SU-DHL-6 (cell line): ENCODE results near the gene B3GNT9.
A peak's percentile ranks its signal among the peaks of the same experiment; 100 is the strongest.

Source experiments
- H2AFZ ChIP-seq: fragments of 200-600 bp; sonication (generic); 2 replicates; pipeline ENCODE4 v1.6.1; 2014; ENCODE audit warnings: low read depth, mild to moderate bottlenecking, moderate library complexity, mixed read lengths, antibody characterized with exemption, low read length; ENCODE audit not compliant: severe bottlenecking
- H3F3A ChIP-seq: fragments of 200-600 bp; shearing (Covaris generic); 2 replicates; pipeline ENCODE4 v1.6.0; 2016; ENCODE audit warnings: antibody characterized with exemption, mild to moderate bottlenecking; ENCODE audit not compliant: insufficient read depth
- H3K27ac ChIP-seq: fragments of 200-600 bp; sonication (generic); 2 replicates; pipeline ENCODE4 v1.5.1; 2016; ENCODE audit warnings: low read depth, mild to moderate bottlenecking, low read length, moderate library complexity, mixed read lengths
- H3K27me3 ChIP-seq: fragments of 200-600 bp; sonication (generic), shearing (Covaris generic); 2 replicates; pipeline ENCODE4 v1.6.0; 2014; ENCODE audit warnings: mild to moderate bottlenecking, low read length
- H3K36me3 ChIP-seq: fragments of 200-600 bp; sonication (generic); 2 replicates; pipeline ENCODE4 v1.6.1; 2014; ENCODE audit warnings: mild to moderate bottlenecking, low read length, mixed read lengths
- H3K4me2 ChIP-seq: fragments of 300-600, 200-600 bp; shearing (Covaris generic), sonication (generic); 2 replicates; pipeline ENCODE4 v1.6.0; 2014; ENCODE audit warnings: low read length, low read depth, mild to moderate bottlenecking; ENCODE audit not compliant: poor library complexity, severe bottlenecking
- H3K4me3 ChIP-seq: fragments of 200-600 bp; sonication (generic); 2 replicates; pipeline ENCODE4 v1.5.1; 2014; ENCODE audit warnings: antibody characterized with exemption, low read length, mild to moderate bottlenecking, mixed read lengths; ENCODE audit not compliant: insufficient read depth, poor library complexity, severe bottlenecking
- H3K79me2 ChIP-seq: fragments of 200-600 bp; sonication (generic); 2 replicates; pipeline ENCODE4 v1.6.1; 2014; ENCODE audit warnings: mild to moderate bottlenecking, low read length, moderate library complexity; ENCODE audit not compliant: insufficient read depth
- H3K9ac ChIP-seq: fragments of 200-600 bp; sonication (generic); 2 replicates; pipeline ENCODE4 v1.7.0; 2014; ENCODE audit warnings: mild to moderate bottlenecking, low read length
- H3K9me2 ChIP-seq: fragments of 200-600 bp; sonication (generic); replicated peaks from 2 replicates; pipeline ENCODE4 v1.6.1; 2014; ENCODE audit warnings: low read length; ENCODE audit not compliant: insufficient read depth
- H3K9me3 ChIP-seq: fragments of 200-600 bp; sonication (generic); 2 replicates; pipeline ENCODE4 v1.6.1; 2014; ENCODE audit warnings: low read length, mixed read lengths; ENCODE audit not compliant: insufficient read depth
- H4K20me1 ChIP-seq: fragments of 200-600 bp; sonication (generic); 2 replicates; pipeline ENCODE4 v1.6.1; 2014; ENCODE audit warnings: low read depth, mild to moderate bottlenecking, antibody characterized with exemption, low read length, moderate library complexity, mixed read lengths
- EZH2phosphoT487 ChIP-seq: fragments of 200-600 bp; sonication (generic), shearing (Covaris generic); conservative IDR thresholded peaks from 2 replicates; pipeline ENCODE4 v1.6.1; 2018; ENCODE audit warnings: mild to moderate bottlenecking, antibody characterized with exemption, low read length, moderate library complexity, mixed read lengths
- TF ChIP-seq, protein P1 (sequence below): fragments of 200-600 bp; sonication (generic); IDR thresholded peaks from one replicate; pipeline ENCODE4 v1.5.1; 2017; ENCODE audit warnings: antibody characterized with exemption, mild to moderate bottlenecking, low read length, moderate library complexity; ENCODE audit not compliant: insufficient read depth, poor library complexity, severe bottlenecking

The B3GNT9 gene

DNA sequence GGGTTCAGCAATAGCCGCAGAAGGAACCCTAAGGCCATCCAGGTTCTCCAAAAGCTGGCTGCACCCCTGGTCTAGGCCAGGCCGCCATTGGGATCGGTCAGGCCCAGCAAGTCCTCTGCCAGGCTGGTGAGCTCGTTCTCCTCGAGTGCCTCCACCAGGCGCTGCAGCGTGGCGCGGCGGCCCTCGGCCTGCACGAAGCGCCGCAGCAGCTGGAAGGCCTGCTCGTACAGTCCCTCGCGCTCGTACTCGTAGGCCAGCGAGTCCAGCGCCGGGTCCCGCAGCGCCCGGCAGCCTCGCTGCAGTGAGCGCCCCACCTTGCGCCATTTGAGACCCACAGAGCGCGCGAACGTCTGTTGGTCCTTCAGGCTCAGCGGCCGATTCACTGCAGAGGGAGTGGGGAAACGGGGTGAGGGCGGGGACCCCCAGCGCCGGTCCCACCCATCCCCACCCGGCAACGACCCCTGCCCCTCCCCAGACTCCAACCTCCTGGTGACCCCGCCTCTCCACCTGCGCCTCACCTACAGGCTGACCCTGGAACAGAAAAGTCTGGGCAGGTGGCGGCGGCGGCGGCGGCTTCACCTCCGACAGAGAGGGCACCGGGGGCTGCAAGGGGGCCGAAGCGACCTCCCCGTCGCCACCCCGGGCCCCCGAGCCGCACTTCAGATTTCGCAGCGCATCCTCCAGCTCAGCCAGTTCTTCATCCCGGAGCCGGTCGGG lies 3.9 kb upstream of the B3GNT9 start:
- Histone ChIP-seq H3K9me3 (no peaks in the 10 kb centered on the region), H3K36me3 (no peaks in the 10 kb centered on the region), H3K4me2 (peak overlapping the region; percentile 39), H3K27me3 (no peaks in the 10 kb centered on the region), H3K9ac (no peak overlapping the region), H2AFZ (no peak overlapping the region), H3K79me2 (no peaks in the 10 kb centered on the region), H3K9me2 (no peaks in the 10 kb centered on the region), H3F3A (peaks cover 16% of the 10 kb centered on the region), H4K20me1 (no peaks in the 10 kb centered on the region), H3K4me3 (no peak overlapping the region), H3K27ac (no peak overlapping the region)
- TF ChIP-seq, protein P1, sequence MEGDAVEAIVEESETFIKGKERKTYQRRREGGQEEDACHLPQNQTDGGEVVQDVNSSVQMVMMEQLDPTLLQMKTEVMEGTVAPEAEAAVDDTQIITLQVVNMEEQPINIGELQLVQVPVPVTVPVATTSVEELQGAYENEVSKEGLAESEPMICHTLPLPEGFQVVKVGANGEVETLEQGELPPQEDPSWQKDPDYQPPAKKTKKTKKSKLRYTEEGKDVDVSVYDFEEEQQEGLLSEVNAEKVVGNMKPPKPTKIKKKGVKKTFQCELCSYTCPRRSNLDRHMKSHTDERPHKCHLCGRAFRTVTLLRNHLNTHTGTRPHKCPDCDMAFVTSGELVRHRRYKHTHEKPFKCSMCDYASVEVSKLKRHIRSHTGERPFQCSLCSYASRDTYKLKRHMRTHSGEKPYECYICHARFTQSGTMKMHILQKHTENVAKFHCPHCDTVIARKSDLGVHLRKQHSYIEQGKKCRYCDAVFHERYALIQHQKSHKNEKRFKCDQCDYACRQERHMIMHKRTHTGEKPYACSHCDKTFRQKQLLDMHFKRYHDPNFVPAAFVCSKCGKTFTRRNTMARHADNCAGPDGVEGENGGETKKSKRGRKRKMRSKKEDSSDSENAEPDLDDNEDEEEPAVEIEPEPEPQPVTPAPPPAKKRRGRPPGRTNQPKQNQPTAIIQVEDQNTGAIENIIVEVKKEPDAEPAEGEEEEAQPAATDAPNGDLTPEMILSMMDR = no peak
- no peak for TF ChIP-seq EZH2phosphoT487

GRCh38 chr16:67151431-67152097 lies 766 bp upstream of the B3GNT9 start:
- Histone ChIP-seq H3K27me3 (no peaks in the 10 kb centered on the region), H3K27ac (no peak overlapping the region)

DNA sequence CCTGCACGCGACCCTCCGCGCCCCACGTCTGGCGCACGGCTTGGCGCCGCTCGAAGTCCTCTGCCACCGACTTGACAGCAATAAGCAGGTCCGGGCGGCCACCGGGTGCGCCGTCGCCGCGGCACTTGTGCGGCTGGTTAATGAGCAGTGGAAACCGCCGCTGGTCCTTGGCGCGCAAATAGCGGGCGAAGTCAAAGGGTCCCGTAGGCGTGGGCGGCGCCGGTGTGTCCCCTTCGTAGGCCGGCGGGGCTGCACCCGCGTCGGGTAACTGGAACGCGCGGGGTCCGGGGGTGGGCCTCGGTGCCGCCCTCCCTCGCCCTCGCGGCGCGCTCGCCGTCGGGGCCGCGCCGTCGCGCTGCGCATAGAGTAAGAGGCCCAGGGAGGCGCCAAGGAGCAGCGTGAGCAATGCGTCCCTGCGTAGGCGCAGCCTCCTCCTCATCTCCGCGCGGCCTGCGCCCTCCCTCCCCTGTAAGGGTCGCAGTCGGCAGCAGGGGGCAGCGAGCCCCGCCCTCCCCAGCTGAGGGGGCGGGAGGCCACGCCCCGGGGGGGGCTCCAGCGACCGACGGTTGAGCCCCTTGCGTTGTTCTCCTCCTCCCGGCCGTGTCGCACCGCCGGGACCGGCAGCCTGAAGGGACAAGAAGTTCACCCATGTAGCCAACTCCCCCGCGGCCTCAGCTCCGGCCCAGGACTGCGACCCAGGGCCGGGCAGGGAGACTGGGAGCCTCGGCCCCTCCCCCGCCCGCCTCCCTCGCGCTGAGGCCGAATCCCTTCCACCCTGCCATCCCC lies 558 bp downstream of the B3GNT9 start:
- peak overlapping the region; percentile 14; the same call in 1 of the 2 replicates for H3K9ac ChIP-seq
- H4K20me1 ChIP-seq = no peaks in the 10 kb centered on the region
- no peaks in the 10 kb centered on the region for H3K27me3 ChIP-seq
- no peak for TF ChIP-seq EZH2phosphoT487
- TF ChIP-seq, protein P1 = no peak
- H3F3A ChIP-seq = no peaks in the 10 kb centered on the region
- no peaks in the 10 kb centered on the region for H3K9me2 ChIP-seq
- no peak overlapping the region for H2AFZ ChIP-seq
- no peaks in the 10 kb centered on the region for H3K9me3 ChIP-seq
- peak overlapping the region; percentile 39 for H3K4me2 ChIP-seq
- H3K4me3 ChIP-seq = peak overlapping the region; percentile 13
- no peaks in the 10 kb centered on the region for H3K36me3 ChIP-seq
- no peaks in the 10 kb centered on the region for H3K79me2 ChIP-seq
- H3K27ac ChIP-seq = no peak overlapping the region

More at GRCh38 chr16:67151431-67152097, 766 bp upstream of the B3GNT9 start:
- H3K36me3 ChIP-seq = no peaks in the 10 kb centered on the region
- H3K79me2 ChIP-seq = no peaks in the 10 kb centered on the region
- H3K4me3 ChIP-seq = no peak overlapping the region
- no peaks in the 10 kb centered on the region for H4K20me1 ChIP-seq
- no peaks in the 10 kb centered on the region for H3F3A ChIP-seq
- no peak overlapping the region for H3K9ac ChIP-seq
- no peak overlapping the region for H3K4me2 ChIP-seq
- no peak overlapping the region for H2AFZ ChIP-seq
- no peak for TF ChIP-seq EZH2phosphoT487
- TF ChIP-seq, protein P1 = no peak
- no peaks in the 10 kb centered on the region for H3K9me3 ChIP-seq
- no peaks in the 10 kb centered on the region for H3K9me2 ChIP-seq
